ENCODE measurements around the gene ADM2.

The ADM2 gene

GRCh38 chr22:50469377-50470305, 11.7 kb upstream of the ADM2 start:
- H3K4me3 ChIP-seq (ENCODE audit: low read depth, low read length), result no peak overlapping the region
- no peak for TF ChIP-seq CTCF (conservative IDR thresholded peaks at IDR 0.05; ENCODE audit: low read depth, low read length)
- peak; percentile 38 for DNase-seq (ENCODE audit: low read depth)

- no peak for DNase-seq (ENCODE audit: low read depth)
- H3K4me3 ChIP-seq (ENCODE audit: low read depth, low read length), result no peak overlapping the region
- no peak for TF ChIP-seq CTCF (conservative IDR thresholded peaks at IDR 0.05; ENCODE audit: low read depth, low read length)
Observed at GRCh38 chr22:50470491-50470890, 10.9 kb upstream of the ADM2 start.

GRCh38 chr22:50471197-50471847, 10.0 kb upstream of the ADM2 start:
- no peak for DNase-seq (ENCODE audit: low read depth)
- TF ChIP-seq CTCF (conservative IDR thresholded peaks at IDR 0.05; ENCODE audit: low read depth, low read length), result no peak

GRCh38 chr22:50471962-50472361, 9.4 kb upstream of the ADM2 start:
- H3K4me3 ChIP-seq (ENCODE audit: low read depth, low read length), result no peak overlapping the region
- no peak for DNase-seq (ENCODE audit: low read depth)
- no peak for TF ChIP-seq CTCF (conservative IDR thresholded peaks at IDR 0.05; ENCODE audit: low read depth, low read length)

More at GRCh38 chr22:50471197-50471847, 10.0 kb upstream of the ADM2 start:
- no peak overlapping the region for H3K4me3 ChIP-seq (ENCODE audit: low read depth, low read length)

- DNase-seq (ENCODE audit: low read depth), result no peak
- peak; percentile 45 for TF ChIP-seq CTCF (conservative IDR thresholded peaks at IDR 0.05; ENCODE audit: low read depth, low read length)
- no peak overlapping the region for H3K4me3 ChIP-seq (ENCODE audit: low read depth, low read length)
Observed at GRCh38 chr22:50473088-50473487, 8.3 kb upstream of the ADM2 start.

GRCh38 chr22:50473855-50474671, 7.3 kb upstream of the ADM2 start:
- peak; percentile 72 for DNase-seq (ENCODE audit: low read depth)
- TF ChIP-seq CTCF (conservative IDR thresholded peaks at IDR 0.05; ENCODE audit: low read depth, low read length), result no peak
- H3K4me3 ChIP-seq (ENCODE audit: low read depth, low read length), result peak overlapping the region; percentile 67
